K562 (cell line): ENCODE results near the gene HMOX1. TPM values are rescaled to one million over a fixed set of nuclear protein-coding genes. Genes with fewer than 3 reads are reported as not detected.

Experiments used
- ATAC-seq: fragments of 200-7000 bp; cut with Tn5 transposase; 3 replicates; pipeline ENCODE4 v1.9.1; 2020; ENCODE audit warnings: moderate library complexity
- BruUV-seq: library from RNA; stranded (reverse); fragments of 400-500 nt; replicated peaks from 2 replicates; lab custom pipeline; 2021; lab: Mats Ljungman, UMichigan
- CTCF ChIA-PET: fragments of 300-600 bp; formaldehyde crosslinking; extraction: SDS; loops from one replicate; lab custom pipeline; 2021; ENCODE audit warnings: low intra/inter-chr PET ratio; lab: Yijun Ruan, JAX
- POLR2A ChIA-PET: fragments of 300-600, 350-650 bp; sonication (Branson Sonifier 250); formaldehyde crosslinking; extraction: SDS; loops from one replicate; lab custom pipeline; 2021; ENCODE audit warnings: antibody characterized with exemption, inconsistent platforms; lab: Yijun Ruan, JAX
- DNase-seq, 4 experiments: peaks; one replicate each; pipeline versions ENCODE4 v3.0.0 to v3.0.0-alpha.2; 2011 to 2018; ENCODE audit warnings: low spot score in 3 of 4, mixed read lengths in 3 of 4; ENCODE audit errors: extremely low read depth in 1 of 4
- FAIRE-seq: peaks from 2 replicates; lab custom pipeline; 2011; peaks lifted over from hg19 to GRCh38; lab: Jason Lieb, UNC
- H2AFZ ChIP-seq: 2 replicates; pipeline ENCODE4 v1.6.0; 2011; ENCODE audit warnings: low read depth, low read length, control low read depth, inconsistent platforms
- H3K27ac ChIP-seq: fragments of 200-600 bp; 3 replicates; pipeline ENCODE4 v1.8.0; 2011; ENCODE audit warnings: low read depth, mild to moderate bottlenecking, control low read depth, inconsistent platforms, low read length, moderate library complexity, mixed read lengths; ENCODE audit errors: extremely low read depth
- H3K27me3 ChIP-seq, 2 experiments: fragments of 300-600 bp in 1 of 2; 2 replicates in 1 of 2; 3 replicates in 1 of 2; pipeline versions ENCODE4 v1.6.0 to v1.8.0; 2011; ENCODE audit warnings: inconsistent platforms in 2 of 2, low read length in 2 of 2, mild to moderate bottlenecking in 1 of 2, mixed read lengths in 1 of 2, moderate library complexity in 1 of 2; ENCODE audit not compliant: control insufficient read depth in 2 of 2, insufficient read depth in 2 of 2
- H3K36me3 ChIP-seq: fragments of 300-600 bp; 3 replicates; pipeline ENCODE4 v1.8.0; 2011; ENCODE audit warnings: mild to moderate bottlenecking, low read length, inconsistent platforms; ENCODE audit not compliant: control insufficient read depth, insufficient read depth
- H3K4me1 ChIP-seq, 2 experiments: fragments of 200-600 bp in 1 of 2; replicated peaks in 1 of 2; 2 replicates in 1 of 2; 3 replicates in 1 of 2; pipeline versions ENCODE4 v1.5.1 to v1.8.0; 2011; ENCODE audit warnings: inconsistent platforms in 2 of 2, low read length in 2 of 2, mild to moderate bottlenecking in 1 of 2, mixed read lengths in 1 of 2, moderate library complexity in 1 of 2; ENCODE audit not compliant: control insufficient read depth in 2 of 2, insufficient read depth in 2 of 2
- H3K4me2 ChIP-seq: 2 replicates; pipeline ENCODE4 v1.6.1; 2011; ENCODE audit warnings: low read length, control low read depth, inconsistent platforms, mixed read lengths; ENCODE audit not compliant: insufficient read depth
- H3K4me3 ChIP-seq: fragments of 200-600 bp; sonication (generic), shearing (Covaris generic); 2 replicates; pipeline ENCODE4 v1.5.1; 2016; ENCODE audit warnings: control low read depth, inconsistent platforms
- H3K79me2 ChIP-seq: fragments of 200-600 bp; 3 replicates; pipeline ENCODE4 v1.8.0; 2011; ENCODE audit warnings: low read length, inconsistent platforms; ENCODE audit not compliant: control insufficient read depth, insufficient read depth
- H3K9ac ChIP-seq, 2 experiments: 2 replicates each; pipeline versions ENCODE4 v1.6.0 to v1.6.1; 2011; ENCODE audit warnings: low read depth in 2 of 2, low read length in 2 of 2, control low read depth in 1 of 2, inconsistent platforms in 1 of 2, mild to moderate bottlenecking in 1 of 2, mixed read lengths in 1 of 2; ENCODE audit not compliant: insufficient read depth in 1 of 2
- H3K9me1 ChIP-seq: one replicate; pipeline ENCODE4 v1.6.0; 2011; ENCODE audit warnings: inconsistent platforms, mild to moderate bottlenecking, low read length, moderate library complexity; ENCODE audit not compliant: control insufficient read depth, insufficient read depth
- H3K9me3 ChIP-seq: replicated peaks from 2 replicates; pipeline ENCODE4 v1.5.1; 2011; ENCODE audit warnings: low read depth, low read length, inconsistent platforms; ENCODE audit not compliant: control insufficient read depth, insufficient read depth
- H4K20me1 ChIP-seq: replicated peaks from 2 replicates; pipeline ENCODE4 v1.6.1; 2011; ENCODE audit warnings: low read length, inconsistent platforms, mixed read lengths; ENCODE audit not compliant: control insufficient read depth, insufficient read depth
- ARID4B ChIP-seq: sonication (generic); formaldehyde crosslinking; IDR thresholded peaks from 2 replicates; pipeline ENCODE4 v1.8.0; 2022; ENCODE audit warnings: mild to moderate bottlenecking, missing genetic modification reagents
- BHLHE40 ChIP-seq: IDR thresholded peaks from 2 replicates; pipeline ENCODE4 v1.6.1; 2011; ENCODE audit warnings: low read length, improper control_type of control experiment
- CBFA2T2 ChIP-seq: fragments of 450-650 bp; conservative IDR thresholded peaks from 2 replicates; pipeline ENCODE4 v1.6.1; 2017; ENCODE audit warnings: mild to moderate bottlenecking
- KLF6 ChIP-seq: fragments of 250-450 bp; sonication (Bioruptor Pico); IDR thresholded peaks from 2 replicates; pipeline ENCODE4 v1.4.0; 2020; ENCODE audit warnings: mild to moderate bottlenecking, moderate library complexity, borderline replicate concordance
- MTA3 ChIP-seq: fragments of 450-650 bp; formaldehyde crosslinking; IDR thresholded peaks from 2 replicates; pipeline ENCODE4 v1.6.1; 2017; ENCODE audit warnings: mild to moderate bottlenecking, borderline replicate concordance
- TFAP4 ChIP-seq: sonication (generic); formaldehyde crosslinking; IDR thresholded peaks from 2 replicates; pipeline ENCODE4 v1.8.0; 2022; ENCODE audit warnings: missing genetic modification reagents, mild to moderate bottlenecking, moderate library complexity, borderline replicate concordance
- ZBTB7A ChIP-seq: IDR thresholded peaks from 2 replicates; pipeline ENCODE4 v1.6.1; 2011; ENCODE audit warnings: low read depth, mild to moderate bottlenecking, low read length, moderate library complexity, borderline replicate concordance; ENCODE audit not compliant: control insufficient read depth
- ZNF347 ChIP-seq: fragments of 450-650 bp; formaldehyde crosslinking; IDR thresholded peaks from 2 replicates; pipeline ENCODE4 v1.4.0; 2020; ENCODE audit warnings: low read depth, mild to moderate bottlenecking, moderate library complexity
- ZNF41 ChIP-seq: fragments of 250-450 bp; sonication (Bioruptor Pico); conservative IDR thresholded peaks from 2 replicates; pipeline ENCODE4 v1.4.0; 2020; ENCODE audit warnings: mild to moderate bottlenecking
- WGBS: fragments of 100-300 bp; shearing (Covaris generic); methylation state at CpG from one replicate; pipeline ENCODE4 v1.1.6; 2016; ENCODE audit warnings: low coverage, mixed read lengths; ENCODE audit not compliant: insufficient coverage; ENCODE audit errors: missing lambda C conversion rate; 5-methylcytosine and 5-hydroxymethylcytosine counted together
- in situ Hi-C: fragments of 300-500 bp; cut with MboI; formaldehyde crosslinking; loops from 4 replicates; pipeline ENCODE4 v1.15.0; 2018; ENCODE audit warnings: inconsistent platforms, mixed read lengths
- intact Hi-C: fragments of 100-400 bp; cut with micrococcal nuclease; formaldehyde crosslinking; loops from 2 replicates; pipeline ENCODE4 v1.14.2; 2022
- polyA plus RNA-seq, 8 experiments: library from polyadenylated mRNA; depleted of rRNA in 4 of 8; stranded (reverse) in 5 of 8; unstranded in 3 of 8; fragments of >200 nt; fragmentation: Nextera tagmentation in 2 of 8; fragmentation: Illumina TruSeq in 1 of 8; extraction: Ambion mirVana in 2 of 8; extraction: Trizol in 1 of 8; gene quantifications; 2 replicates each; pipeline versions ENCODE4 v1.2.1 to v1.2.3, GENCODE V29; 2011 to 2014; ENCODE audit warnings: inconsistent platforms in 1 of 8, missing spikeins in 1 of 8
- total RNA-seq, 7 experiments: library from RNA; depleted of rRNA in 6 of 7; stranded (reverse); fragments of >200 nt in 6 of 7; fragmentation: Illumina TruSeq in 2 of 7; extraction: Trizol in 2 of 7; gene quantifications; 2 replicates each; pipeline versions ENCODE4 v1.2.1 to v1.2.3, GENCODE V29; 2011 to 2021; ENCODE audit warnings: low replicate concordance in 1 of 7
- TF ChIP-seq, protein P1 (sequence below): fragments of 250-450 bp; sonication (Bioruptor Pico); IDR thresholded peaks from 2 replicates; pipeline ENCODE4 v1.4.0; 2020
- TF ChIP-seq, protein P2 (sequence below): sonication (generic); formaldehyde crosslinking; IDR thresholded peaks from 2 replicates; pipeline ENCODE4 v1.9.0; 2022; ENCODE audit warnings: mild to moderate bottlenecking, missing genetic modification reagents

HMOX1 gene
- total and polyA plus RNA-seq, 9 of the 15 experiments (the other 6 are each of a cell fraction or from before 2014, with no cell fraction given): not detected

DNA sequence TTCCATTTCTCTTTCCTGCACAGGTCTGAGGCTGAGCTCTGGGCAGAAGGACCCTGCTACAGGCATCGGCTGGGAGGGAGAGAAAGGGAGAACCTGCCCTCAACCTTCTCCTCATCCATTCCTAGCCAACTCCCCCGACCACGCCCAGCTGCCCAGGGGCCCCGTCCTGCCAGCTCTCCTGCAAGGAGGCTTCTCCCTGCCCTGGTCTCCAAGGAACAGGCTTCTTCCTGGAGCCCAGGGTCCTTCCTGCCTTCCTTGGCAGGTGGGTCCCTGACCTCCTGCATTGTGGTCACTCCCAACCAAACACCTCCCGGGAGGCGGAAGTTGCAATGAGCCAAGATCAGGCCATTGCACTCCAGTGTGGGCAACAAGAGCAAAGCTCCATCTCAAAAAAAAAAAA is 12.5 kb upstream of the HMOX1 start:
- BruUV-seq: no TSS peak
- no peaks in the 10 kb centered on the region for H3K9me3 ChIP-seq
- ATAC-seq (no peak), FAIRE-seq (no peak), DNase-seq (no peak)
- H2AFZ ChIP-seq: no peak overlapping the region
- no peaks in the 10 kb centered on the region for H3K9me1 ChIP-seq
- ChIA-PET POLR2A (interaction anchor here (0.7 kb wide), 1 partner anchor 34 kb away, joined by 3 read pairs; no protein-coding TSS in a partner anchor), CTCF (no interaction called here)
- H3K27ac ChIP-seq: no peak overlapping the region
- intact Hi-C loops (no loop called here), in situ Hi-C loops (no loop called here)
- H4K20me1 ChIP-seq: no peaks in the 10 kb centered on the region
- 64% methylated on average over 2 of the region's 6 CpGs for WGBS
- H3K79me2 ChIP-seq: no peaks in the 10 kb centered on the region
- H3K4me3 ChIP-seq: no peak overlapping the region
- no peaks in the 10 kb centered on the region for H3K27me3 ChIP-seq
- H3K4me1 ChIP-seq: peaks cover 0 to 16% of the 10 kb centered on the region in 2 experiments; a peak in 4 of 5 replicates
- no peaks in the 10 kb centered on the region for H3K36me3 ChIP-seq
- H3K4me2 ChIP-seq: no peak overlapping the region
- H3K9ac ChIP-seq: no peak overlapping the region
- TF ChIP-seq ZNF41 (CRISPR knock-in tag) (no peak), ZNF347 (CRISPR knock-in tag) (no peak), ARID4B (CRISPR knock-in tag) (no peak), BHLHE40 (no peak), CBFA2T2 (no peak), TFAP4 (CRISPR knock-in tag) (no peak), KLF6 (no peak), ZBTB7A (no peak), MTA3 (no peak)
- TF ChIP-seq, protein P1, sequence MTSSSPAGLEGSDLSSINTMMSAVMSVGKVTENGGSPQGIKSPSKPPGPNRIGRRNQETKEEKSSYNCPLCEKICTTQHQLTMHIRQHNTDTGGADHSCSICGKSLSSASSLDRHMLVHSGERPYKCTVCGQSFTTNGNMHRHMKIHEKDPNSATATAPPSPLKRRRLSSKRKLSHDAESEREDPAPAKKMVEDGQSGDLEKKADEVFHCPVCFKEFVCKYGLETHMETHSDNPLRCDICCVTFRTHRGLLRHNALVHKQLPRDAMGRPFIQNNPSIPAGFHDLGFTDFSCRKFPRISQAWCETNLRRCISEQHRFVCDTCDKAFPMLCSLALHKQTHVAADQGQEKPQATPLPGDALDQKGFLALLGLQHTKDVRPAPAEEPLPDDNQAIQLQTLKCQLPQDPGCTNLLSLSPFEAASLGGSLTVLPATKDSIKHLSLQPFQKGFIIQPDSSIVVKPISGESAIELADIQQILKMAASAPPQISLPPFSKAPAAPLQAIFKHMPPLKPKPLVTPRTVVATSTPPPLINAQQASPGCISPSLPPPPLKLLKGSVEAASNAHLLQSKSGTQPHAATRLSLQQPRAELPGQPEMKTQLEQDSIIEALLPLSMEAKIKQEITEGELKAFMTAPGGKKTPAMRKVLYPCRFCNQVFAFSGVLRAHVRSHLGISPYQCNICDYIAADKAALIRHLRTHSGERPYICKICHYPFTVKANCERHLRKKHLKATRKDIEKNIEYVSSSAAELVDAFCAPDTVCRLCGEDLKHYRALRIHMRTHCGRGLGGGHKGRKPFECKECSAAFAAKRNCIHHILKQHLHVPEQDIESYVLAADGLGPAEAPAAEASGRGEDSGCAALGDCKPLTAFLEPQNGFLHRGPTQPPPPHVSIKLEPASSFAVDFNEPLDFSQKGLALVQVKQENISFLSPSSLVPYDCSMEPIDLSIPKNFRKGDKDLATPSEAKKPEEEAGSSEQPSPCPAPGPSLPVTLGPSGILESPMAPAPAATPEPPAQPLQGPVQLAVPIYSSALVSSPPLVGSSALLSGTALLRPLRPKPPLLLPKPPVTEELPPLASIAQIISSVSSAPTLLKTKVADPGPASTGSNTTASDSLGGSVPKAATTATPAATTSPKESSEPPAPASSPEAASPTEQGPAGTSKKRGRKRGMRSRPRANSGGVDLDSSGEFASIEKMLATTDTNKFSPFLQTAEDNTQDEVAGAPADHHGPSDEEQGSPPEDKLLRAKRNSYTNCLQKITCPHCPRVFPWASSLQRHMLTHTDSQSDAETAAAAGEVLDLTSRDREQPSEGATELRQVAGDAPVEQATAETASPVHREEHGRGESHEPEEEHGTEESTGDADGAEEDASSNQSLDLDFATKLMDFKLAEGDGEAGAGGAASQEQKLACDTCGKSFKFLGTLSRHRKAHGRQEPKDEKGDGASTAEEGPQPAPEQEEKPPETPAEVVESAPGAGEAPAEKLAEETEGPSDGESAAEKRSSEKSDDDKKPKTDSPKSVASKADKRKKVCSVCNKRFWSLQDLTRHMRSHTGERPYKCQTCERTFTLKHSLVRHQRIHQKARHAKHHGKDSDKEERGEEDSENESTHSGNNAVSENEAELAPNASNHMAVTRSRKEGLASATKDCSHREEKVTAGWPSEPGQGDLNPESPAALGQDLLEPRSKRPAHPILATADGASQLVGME (CRISPR knock-in tag): no peak
- TF ChIP-seq, protein P2, sequence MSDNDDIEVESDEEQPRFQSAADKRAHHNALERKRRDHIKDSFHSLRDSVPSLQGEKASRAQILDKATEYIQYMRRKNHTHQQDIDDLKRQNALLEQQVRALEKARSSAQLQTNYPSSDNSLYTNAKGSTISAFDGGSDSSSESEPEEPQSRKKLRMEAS: no peak
